Activated naive CD4-positive, alpha-beta T cell (primary cell): Measurements from ENCODE around the gene GGTA1.
"Not testable (repeated sequence)": the region's sequence is repeated elsewhere in the genome, so short reads cannot be mapped to it uniquely, and the experiment has no call there.

Experiments used
- DNase-seq, 4 experiments: peaks; one replicate each; lab custom pipeline; 2025; lab: John Stamatoyannopoulos, UW

GGTA1 gene

DNA sequence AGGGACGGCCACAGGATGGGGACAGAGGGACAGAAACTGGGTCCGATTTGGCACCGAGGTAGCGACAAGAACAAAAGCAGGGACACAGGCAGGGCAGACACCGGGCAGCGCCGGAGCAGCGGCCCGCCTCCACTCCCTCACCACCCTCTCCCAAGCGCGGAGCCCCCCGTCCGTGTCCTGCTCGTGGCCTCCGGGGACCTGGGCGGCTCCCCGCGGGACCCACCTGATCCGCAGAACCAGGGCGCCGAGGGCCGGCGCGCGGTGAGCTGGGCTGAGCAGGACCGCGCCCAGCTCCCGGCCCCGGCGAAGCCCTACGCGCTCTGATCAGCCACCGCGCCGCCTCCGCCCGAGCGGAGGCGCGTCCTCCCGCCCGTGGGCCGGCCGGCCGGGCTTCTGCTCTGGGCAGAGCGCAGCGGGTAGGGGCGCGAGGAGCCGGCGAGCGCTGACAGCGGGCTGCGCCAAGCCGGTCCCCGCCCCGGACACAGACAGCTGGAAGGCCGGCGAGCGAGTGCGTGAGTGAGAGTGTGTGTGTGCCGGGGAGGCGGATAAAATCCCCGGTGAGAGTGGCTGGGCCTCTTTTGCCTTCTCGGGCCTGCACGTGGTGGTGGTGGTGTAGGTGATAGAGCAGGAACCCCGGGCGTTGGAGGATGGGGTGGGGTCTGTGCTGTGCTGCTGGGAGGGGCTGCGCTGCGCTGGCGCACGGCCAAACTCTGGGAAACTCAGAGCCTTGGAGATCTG is at the start of gene GGTA1:
Gene GGTA1 (minus strand): TSS at position 418 of the 738 bp plus-strand sequence. CDS start 31,922 bp downstream, outside the sequence.
- no peak for DNase-seq

GRCh38 chr9:121548666-121549065 is 49.0 kb upstream of the GGTA1 start:
- DNase-seq: no peak

DNA sequence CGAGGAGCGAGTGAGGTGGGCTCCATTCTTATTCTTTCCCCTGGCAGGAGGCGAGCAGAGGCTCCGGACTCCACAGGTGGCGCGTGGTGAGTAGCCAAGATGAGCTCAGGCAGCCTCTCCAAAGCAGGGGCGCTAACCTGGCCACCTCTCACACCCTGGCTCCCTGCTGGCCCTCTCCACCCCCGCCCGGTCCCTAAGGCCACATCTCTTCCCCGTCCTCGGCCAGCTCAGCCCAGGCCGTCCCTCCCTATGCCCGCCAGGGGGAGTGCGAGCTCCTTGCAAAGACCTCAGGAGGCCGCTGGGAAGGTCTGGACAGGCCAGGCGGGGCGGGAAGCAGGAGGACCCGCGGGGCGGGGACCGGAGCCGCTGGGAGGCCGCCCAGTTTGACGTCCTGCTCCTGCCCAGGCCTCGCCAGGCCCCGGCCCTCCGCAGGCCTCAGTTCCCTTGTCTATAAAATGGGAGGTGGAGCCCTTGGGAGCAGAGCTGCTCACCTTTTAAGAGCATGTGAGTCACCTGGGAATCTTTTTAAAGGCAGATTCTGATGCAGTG is 46.3 kb upstream of the GGTA1 start:
- DNase-seq: peak; percentile 7 to 39 (median 18)

DNA sequence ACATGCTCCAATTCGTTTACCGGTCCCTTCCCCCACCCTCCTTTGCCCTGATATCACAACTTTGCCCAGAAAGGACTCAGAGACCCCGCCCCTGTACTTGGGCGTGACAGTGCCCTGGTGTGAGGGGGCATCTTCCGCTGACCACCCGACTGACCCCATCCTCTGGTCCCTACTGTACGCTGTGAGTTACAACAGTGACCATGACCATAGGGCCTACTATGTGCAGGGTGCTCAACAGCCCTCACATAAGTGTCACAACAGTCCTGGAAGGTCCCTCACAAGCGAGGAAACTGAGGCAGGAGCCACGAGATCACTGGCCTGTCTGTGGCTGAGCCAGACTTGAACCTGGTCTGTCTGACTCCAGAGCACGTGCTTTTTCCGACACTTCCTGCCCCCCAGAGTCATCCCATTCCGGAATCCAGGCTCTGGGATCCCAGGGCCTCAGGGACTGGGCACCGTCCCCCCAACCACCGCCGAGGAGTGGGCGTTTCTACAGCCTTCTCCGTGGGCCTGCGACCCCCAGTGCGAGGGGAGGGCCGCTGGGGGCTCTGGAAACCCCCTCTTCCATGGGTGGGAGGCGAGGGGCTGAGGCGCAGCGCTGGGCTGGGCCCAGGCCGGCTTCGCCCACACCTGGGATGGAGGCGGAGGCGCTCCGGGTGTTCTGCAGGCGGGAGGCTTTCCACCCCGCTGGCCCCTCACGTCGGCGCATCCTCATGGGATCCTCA is 45.7 kb upstream of the GGTA1 start:
- DNase-seq: no peak

DNA sequence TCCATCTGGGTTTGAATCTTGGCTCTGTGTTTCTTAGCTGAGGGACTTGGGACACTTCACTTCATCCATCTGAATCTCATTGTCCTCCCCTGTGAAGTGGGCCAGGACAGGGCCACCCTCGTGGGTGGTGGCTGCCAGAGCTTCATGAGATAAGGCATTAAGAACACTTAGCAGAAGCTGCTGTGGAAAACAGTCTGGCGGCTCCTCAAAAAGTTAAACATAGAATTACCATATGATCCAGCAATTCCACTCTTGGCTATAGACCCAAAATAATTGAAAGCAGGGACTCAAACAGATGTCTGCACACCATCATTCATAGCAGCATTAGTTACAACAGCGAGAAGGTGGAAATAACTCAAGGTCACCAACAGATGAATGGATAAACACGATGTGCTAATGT is 42.4 kb upstream of the GGTA1 start:
- no peak for DNase-seq

- no peak for DNase-seq
These were observed 41.6 kb upstream of the GGTA1 start for GRCh38 chr9:121541256-121541655.

DNA sequence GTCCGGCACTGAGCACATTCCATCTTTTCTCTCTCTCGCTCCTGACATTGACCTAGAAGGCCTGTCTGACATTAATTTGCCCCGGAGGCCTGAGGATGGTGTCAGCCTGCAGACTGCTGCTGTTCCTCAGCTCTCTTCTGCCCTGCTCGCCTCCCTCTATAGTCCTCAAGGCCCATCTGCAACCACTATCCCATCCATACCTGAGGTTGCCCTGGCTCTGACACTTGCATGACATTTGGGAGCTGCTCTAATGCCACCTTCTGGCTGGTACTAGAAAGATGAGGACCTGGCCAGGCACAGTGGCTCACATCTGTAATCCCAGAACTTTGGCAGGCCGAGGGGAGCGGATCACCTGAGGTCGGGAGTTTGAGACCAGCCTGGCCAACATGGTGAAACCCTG is 38.6 kb upstream of the GGTA1 start:
- DNase-seq: no peak

GRCh38 chr9:121537283-121537682 is 37.6 kb upstream of the GGTA1 start:
- DNase-seq: no peak

GRCh38 chr9:121532881-121533280 is 33.2 kb upstream of the GGTA1 start:
- no peak for DNase-seq

DNA sequence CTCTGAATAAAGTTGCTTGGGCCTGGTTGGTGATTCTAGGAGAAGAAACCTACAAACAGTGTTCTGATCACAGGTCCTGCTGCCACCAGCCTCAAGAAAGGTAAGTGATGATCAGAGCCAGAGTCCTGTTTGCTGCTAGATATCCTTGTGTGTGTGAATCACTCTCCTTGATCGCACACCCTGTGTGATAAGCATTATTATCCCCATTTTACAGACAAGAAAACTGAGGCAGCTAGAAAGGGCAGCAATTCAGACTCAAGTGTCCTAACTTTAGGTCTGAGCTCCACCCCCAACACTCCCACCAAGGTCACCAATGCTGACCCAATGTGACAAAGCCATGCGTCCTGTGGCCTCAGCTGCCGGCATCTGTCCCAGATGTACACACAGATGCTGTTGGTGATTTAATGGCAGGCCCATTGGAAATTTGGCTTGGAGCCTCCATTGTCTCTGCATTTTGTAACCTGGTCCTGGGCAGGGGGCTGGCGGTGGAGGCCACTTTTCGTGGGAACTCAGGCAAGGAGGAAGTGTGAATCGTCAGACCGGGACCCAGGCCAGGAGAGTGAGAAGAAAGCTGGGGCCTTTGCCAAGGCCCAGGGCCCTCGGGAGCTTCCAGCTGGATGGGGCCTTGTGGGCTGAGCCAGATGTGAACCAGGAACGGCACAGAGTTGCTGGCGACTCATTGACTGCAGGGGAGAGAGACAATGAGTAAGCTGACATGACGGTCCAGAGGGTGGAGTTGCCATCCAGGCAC is 29.8 kb upstream of the GGTA1 start:
- no peak for DNase-seq

DNA sequence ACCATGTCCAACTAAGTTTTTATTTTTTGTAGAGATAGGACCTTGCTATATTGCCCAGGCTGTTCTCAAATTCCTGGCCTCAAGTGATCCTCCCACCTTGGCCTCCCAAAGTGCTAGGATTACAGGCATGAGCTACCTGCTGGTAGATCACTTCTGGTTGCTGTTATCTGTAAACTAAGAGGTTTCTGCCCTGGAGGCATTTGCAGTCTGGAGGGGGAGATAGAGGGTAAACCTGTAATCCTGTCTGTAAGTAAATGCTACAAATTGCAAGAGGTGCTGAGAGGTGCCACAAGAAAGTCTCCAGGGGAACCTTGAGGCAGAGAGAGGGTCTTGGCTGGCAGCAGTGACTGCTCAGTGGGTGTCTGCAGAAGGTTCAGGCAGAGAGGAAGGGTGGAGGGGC is 29.0 kb upstream of the GGTA1 start:
- DNase-seq: no peak

- DNase-seq: no peak
These were observed 27.7 kb upstream of the GGTA1 start for GRCh38 chr9:121527371-121527770.

DNA sequence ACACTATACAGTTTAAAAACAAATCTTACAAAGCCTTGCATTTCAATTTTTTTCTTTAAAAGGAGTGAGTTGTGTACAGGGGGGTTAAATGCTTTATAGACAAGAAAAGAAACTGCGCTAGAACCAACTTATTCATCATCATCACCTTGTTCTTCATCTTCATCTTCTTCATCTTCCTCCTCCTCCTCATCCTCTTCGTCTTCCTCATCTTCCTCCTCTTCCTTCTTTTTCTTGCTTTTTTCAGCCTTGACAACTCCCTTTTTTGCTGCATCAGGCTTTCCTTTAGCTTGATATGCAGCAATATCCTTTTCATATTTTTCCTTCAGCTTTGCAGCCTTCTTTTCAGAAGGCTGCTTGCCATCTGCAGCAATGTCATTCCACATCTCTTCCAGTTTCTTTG is 20.0 kb upstream of the GGTA1 start:
- not testable (repeated sequence) for DNase-seq

DNA sequence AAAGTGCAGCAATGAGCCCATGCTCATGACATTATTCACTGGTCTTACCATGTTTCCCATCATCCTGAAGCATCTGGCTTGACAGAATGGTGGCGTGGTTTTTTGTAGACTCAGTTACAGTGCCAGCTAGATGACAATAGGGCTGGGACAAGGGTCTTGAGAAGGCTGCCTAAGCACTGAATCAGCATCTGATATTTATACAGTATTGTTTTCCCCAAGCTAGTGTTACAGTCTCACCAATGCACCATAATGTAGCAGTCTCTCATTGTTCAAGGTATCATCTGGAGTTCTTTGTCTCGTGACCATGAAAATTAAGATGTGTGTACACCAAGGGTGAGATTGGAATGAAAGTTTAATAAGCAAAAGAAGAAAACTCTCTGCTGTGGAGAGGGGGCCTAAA is 19.0 kb upstream of the GGTA1 start:
- DNase-seq: no peak

GRCh38 chr9:121513166-121513565 is 13.5 kb upstream of the GGTA1 start:
- DNase-seq: not testable (repeated sequence)

GRCh38 chr9:121510766-121511550 is 11.3 kb upstream of the GGTA1 start:
- DNase-seq: no peak

DNA sequence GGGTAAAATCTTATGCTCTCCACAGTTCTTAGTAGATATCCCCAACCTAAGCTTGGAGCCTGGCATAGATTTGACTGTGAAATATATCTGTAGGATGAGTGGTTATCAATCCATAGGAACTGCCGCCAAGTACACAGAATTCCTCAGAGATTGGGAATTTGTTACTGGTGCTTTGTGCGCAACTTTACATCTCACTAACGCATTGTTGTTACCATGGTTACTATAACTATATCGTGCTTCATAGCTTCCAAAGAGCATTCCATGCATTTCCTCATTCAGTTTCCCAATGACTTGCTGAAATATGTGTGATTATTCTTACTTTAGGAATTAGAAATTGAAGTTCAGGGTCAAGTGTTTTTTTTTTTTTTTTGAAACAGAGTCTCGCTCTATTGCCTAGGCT is 9.5 kb upstream of the GGTA1 start:
- no peak for DNase-seq

DNA sequence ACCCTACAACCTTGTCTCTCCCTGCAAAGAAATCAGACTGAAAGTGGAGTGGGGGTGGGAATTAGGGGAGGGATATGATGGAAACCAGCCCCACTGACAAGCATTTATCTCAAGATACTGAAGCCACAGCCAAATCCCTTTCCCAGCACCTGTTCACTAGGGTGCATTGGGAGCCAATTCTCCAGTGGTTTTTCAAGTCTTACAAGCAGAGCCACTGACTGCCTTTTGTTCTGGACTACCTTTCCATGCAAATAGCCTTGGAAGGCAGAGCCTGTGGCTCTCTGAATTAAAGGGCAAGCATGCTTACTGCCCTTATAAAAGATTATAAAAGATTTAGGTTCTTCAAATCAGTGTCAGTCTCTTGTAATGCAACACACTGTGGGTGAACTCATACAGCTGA is 8.8 kb upstream of the GGTA1 start:
- DNase-seq: no peak

DNA sequence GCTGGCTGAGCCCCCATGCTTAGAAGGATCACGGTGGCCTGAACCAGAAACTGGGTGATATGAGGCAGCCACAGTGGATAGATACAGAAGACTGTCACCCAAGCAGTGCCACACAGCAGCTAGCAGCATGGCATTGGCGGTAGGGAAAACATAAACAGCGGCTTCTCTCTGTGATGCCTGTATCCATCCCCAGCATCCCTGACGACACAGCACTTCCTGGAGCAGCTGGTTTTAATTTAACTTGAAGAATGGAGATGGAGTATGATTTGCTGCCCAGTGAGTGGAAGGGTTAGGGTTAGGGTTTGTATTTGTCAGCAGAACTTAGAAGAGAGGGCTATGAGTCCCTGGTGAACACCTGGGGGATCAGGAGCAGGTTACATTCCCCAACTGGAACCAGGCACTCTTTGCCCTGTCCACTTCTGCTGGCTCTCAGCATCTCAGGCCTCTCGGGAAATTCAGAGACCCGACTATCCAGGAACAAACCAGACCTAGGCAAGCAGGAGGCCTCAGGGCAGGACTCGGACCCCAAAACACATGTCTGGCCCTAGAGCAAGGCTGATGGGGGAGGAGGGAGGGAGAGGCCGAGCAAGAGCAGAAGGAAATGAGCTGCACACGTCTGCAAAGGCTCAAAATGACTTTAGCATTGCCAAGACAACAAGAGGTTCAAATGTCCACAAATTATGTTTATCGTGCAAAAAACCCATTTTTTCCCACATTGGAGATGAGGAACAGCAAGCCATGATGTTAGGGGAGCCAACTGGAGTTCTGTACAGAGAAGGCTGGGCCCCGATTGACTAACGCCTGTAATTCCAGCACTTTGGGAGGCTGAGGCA is 6.5 kb upstream of the GGTA1 start:
- no peak for DNase-seq

DNA sequence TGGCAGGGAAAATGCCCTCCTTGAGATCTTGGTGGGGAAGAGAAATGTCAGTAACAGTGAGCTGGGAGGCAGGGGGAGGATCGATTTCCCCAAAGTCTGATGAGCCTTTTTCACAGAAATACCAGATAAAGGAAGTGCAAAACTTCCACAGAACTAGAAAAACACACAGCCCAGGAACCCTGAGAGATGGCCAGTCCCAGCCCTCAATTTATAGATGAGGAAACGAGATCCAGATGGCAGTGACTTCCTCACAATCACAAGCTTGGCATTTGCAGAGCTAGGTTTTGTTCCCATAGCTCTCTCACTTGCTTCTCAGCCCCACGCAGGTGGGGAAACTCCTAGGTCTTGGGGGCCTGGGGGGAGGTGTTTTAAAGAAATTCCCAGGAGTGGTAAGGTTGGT is 3.8 kb upstream of the GGTA1 start:
- no peak for DNase-seq

DNA sequence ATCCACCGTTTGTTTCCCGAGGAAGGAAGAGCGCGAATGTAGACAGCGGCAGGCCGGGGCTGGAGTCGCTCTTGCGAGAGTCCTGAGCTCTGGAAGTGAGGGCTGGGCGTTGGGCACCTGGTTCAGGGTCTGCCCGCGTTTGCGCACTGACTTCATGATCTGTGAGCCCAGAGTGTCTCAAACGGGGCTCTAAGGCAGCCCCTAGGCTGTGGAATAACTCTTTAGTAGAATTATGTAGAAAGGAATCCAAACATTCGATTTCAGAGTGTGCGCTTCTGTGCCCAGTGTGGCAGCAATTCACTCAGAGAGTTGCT is 478 bp upstream of the GGTA1 start:
- DNase-seq: no peak
